ENCODE measurements around the gene LNPK. TPM values are rescaled to one million over a fixed set of nuclear protein-coding genes. Genes with fewer than 3 reads are reported as not detected.

The LNPK gene
- total RNA-seq, 1 donor from 2014 or later: 36.1 TPM

DNA sequence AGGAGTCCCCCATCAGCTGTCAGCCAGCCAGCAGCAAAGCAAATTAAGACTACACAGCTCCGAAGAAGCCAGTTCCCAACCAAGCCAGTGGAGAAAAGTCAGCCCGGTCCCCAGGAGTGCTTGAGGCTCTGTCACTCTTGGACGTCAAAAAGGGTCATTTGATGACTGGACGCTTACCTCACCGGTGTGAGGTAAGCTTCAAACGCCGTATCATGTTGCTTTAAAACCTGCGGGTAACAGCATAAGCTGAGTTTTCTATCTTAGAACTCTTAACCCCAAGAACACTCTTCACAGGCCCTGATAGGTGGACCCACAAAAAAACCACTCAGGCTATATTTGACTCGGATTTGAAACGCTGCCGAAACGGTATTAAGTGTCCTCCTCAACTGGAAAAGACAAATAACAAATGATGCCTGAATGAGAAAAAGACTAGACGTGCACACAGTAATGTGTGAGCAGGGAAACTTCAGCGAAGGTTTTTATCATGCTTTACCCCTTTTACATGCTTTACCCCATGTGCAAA is 682 bp upstream of the LNPK start:
- Histone ChIP-seq H3K27me3 (peaks cover 12% of the 10 kb centered on the region), H4K20me1 (ENCODE audit: low read depth) (no peaks in the 10 kb centered on the region), H3K36me3 (no peaks in the 10 kb centered on the region), H3K4me2 (peak overlapping the region; percentile 94), H3F3A (ENCODE audit: low read depth) (peaks cover 10% of the 10 kb centered on the region), H3K9ac (no peak overlapping the region), H2AFZ (replicated peaks) (peak overlapping the region; percentile 89), H3K9me3 (ENCODE audit: low read depth) (no peaks in the 10 kb centered on the region), H3K4me3 (peak overlapping the region; percentile 70), H3K27ac (no peak overlapping the region), H3K79me2 (ENCODE audit: low read depth) (peaks cover 35% of the 10 kb centered on the region), H3K4me1 (peaks cover 24% of the 10 kb centered on the region)
- Mint-ChIP-seq H3K4me3 (peak overlapping the region; percentile 96), H3K4me1 (peaks cover 20% of the 10 kb centered on the region), H3K9me3 (no peaks in the 10 kb centered on the region), H3K36me3 (no peaks in the 10 kb centered on the region), H3K27me3 (ENCODE audit: insufficient read depth, low read depth) (no peaks in the 10 kb centered on the region), H3K27ac (peak overlapping the region; percentile 90)
- no peak for DNase-seq (ENCODE audit: low spot score)
- no peak for TF ChIP-seq EZH2phosphoT487 (IDR thresholded peaks at IDR 0.05)
- TF ChIP-seq, protein P1, sequence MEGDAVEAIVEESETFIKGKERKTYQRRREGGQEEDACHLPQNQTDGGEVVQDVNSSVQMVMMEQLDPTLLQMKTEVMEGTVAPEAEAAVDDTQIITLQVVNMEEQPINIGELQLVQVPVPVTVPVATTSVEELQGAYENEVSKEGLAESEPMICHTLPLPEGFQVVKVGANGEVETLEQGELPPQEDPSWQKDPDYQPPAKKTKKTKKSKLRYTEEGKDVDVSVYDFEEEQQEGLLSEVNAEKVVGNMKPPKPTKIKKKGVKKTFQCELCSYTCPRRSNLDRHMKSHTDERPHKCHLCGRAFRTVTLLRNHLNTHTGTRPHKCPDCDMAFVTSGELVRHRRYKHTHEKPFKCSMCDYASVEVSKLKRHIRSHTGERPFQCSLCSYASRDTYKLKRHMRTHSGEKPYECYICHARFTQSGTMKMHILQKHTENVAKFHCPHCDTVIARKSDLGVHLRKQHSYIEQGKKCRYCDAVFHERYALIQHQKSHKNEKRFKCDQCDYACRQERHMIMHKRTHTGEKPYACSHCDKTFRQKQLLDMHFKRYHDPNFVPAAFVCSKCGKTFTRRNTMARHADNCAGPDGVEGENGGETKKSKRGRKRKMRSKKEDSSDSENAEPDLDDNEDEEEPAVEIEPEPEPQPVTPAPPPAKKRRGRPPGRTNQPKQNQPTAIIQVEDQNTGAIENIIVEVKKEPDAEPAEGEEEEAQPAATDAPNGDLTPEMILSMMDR (IDR thresholded peaks at IDR 0.05): no peak
- TF ChIP-seq EZH2 (IDR thresholded peaks at IDR 0.05): no peak

DNA sequence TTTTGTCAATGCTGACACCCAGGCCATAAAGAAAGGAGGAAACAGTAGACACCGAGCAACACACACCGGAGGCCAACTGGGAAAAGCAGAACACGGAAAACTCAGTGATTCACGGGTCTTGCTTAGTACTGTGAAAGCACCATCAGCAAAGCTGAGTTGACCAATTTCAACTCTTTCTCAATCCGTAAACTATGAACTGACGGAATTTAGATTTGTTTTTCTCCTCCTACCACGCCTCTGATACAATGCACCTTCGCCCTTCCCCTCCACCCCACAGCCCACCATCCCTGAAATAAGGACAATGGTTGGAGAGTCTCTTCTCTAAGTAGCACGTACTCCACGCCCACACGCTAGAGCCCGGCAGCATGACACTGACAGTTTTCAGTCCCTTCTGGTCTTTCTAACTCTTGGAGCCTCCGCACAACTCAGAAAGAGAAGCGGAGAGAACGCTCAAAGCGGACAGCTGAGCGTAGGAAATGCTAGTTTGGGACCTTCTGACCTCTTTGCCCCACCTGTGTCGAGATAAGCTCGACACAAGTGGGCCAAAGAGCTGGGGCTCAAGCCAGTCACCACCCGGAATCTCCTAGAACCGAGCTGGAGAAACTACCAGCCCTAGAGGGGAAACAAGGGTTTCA is 669 bp downstream of the LNPK start:
- no peaks in the 10 kb centered on the region for H3K36me3 Mint-ChIP-seq
- H3K9me3 Mint-ChIP-seq: no peaks in the 10 kb centered on the region
- H3K4me2 ChIP-seq: peak overlapping the region; percentile 94
- peaks cover 22% of the 10 kb centered on the region for H3K4me1 ChIP-seq
- DNase-seq (ENCODE audit: low spot score): peak; percentile 72
- no peak for TF ChIP-seq EZH2 (IDR thresholded peaks at IDR 0.05)
- TF ChIP-seq, protein P1 (IDR thresholded peaks at IDR 0.05): peak; percentile 5
- H3K27me3 ChIP-seq: peaks cover 12% of the 10 kb centered on the region
- peaks cover 10% of the 10 kb centered on the region for H3F3A ChIP-seq (ENCODE audit: low read depth)
- H3K4me1 Mint-ChIP-seq: peaks cover 20% of the 10 kb centered on the region
- H3K9ac ChIP-seq: peak overlapping the region; percentile 53
- peak overlapping the region; percentile 89 for H2AFZ ChIP-seq (replicated peaks)
- H3K4me3 ChIP-seq: peak overlapping the region; percentile 70
- no peaks in the 10 kb centered on the region for H3K9me3 ChIP-seq (ENCODE audit: low read depth)
- H3K27ac Mint-ChIP-seq: peak overlapping the region; percentile 70
- H3K27ac ChIP-seq: peak overlapping the region; percentile 19
- H4K20me1 ChIP-seq (ENCODE audit: low read depth): peaks cover 3% of the 10 kb centered on the region
- peak overlapping the region; percentile 96 for H3K4me3 Mint-ChIP-seq
- H3K36me3 ChIP-seq: no peaks in the 10 kb centered on the region
- H3K79me2 ChIP-seq (ENCODE audit: low read depth): peaks cover 48% of the 10 kb centered on the region
- H3K27me3 Mint-ChIP-seq (ENCODE audit: insufficient read depth, low read depth): no peaks in the 10 kb centered on the region

DNA sequence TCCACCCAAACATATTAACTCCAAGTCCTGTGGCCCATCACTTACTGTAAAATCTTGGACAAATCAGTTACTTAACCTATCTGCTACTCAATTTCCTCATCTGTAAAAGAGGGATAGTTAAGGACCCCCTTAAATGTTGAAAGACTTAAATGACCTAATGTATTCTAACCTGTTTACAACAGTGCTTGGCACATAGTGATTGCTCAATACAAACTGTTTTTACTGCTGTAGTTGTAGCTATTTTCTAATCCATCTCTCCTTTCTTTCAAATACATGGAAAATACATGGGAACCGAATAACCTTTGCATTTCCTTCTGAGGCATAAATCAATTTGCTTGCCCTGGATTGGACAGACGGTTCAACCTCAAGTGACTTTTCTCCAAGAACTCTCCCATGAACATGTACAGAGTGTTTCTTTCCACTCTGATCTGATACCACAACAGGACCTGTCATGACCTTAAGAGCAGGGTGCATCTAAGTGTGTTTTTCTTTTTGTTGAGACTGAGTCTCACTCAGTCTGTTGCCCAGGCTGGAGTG is 2.7 kb downstream of the LNPK start:
- Histone ChIP-seq H3K9me3 (ENCODE audit: low read depth) (no peaks in the 10 kb centered on the region), H2AFZ (replicated peaks) (no peak overlapping the region), H3F3A (ENCODE audit: low read depth) (peaks cover 10% of the 10 kb centered on the region), H3K4me1 (peaks cover 21% of the 10 kb centered on the region), H3K9ac (no peak overlapping the region), H4K20me1 (ENCODE audit: low read depth) (peaks cover 9% of the 10 kb centered on the region), H3K36me3 (no peaks in the 10 kb centered on the region), H3K27ac (no peak overlapping the region), H3K4me3 (no peak overlapping the region), H3K4me2 (no peak overlapping the region), H3K27me3 (peaks cover 10% of the 10 kb centered on the region), H3K79me2 (ENCODE audit: low read depth) (peaks cover 62% of the 10 kb centered on the region)
- no peak overlapping the region for H3K4me3 Mint-ChIP-seq
- H3K4me1 Mint-ChIP-seq: peaks cover 20% of the 10 kb centered on the region
- no peaks in the 10 kb centered on the region for H3K9me3 Mint-ChIP-seq
- no peaks in the 10 kb centered on the region for H3K27me3 Mint-ChIP-seq (ENCODE audit: insufficient read depth, low read depth)
- no peak for DNase-seq (ENCODE audit: low spot score)
- no peak overlapping the region for H3K27ac Mint-ChIP-seq
- TF ChIP-seq EZH2 (IDR thresholded peaks at IDR 0.05) (no peak), EZH2phosphoT487 (IDR thresholded peaks at IDR 0.05) (no peak)
- TF ChIP-seq, protein P1 (IDR thresholded peaks at IDR 0.05): no peak
- no peaks in the 10 kb centered on the region for H3K36me3 Mint-ChIP-seq
